ENCODE data around the gene CRACDL. TPM values are rescaled to one million over a fixed set of nuclear protein-coding genes. Genes with fewer than 3 reads are reported as not detected.

The CRACDL gene
- total RNA-seq, 6 experiments from 2014 or later = not detected

- peaks cover 17% of the 10 kb centered on the region for H3K27me3 Mint-ChIP-seq (ENCODE audit: insufficient read depth)
- no peak for TF ChIP-seq CTCF (IDR thresholded peaks at IDR 0.05)
These were observed 51.4 kb downstream of the CRACDL start for GRCh38 chr2:98884658-98885057.

DNA sequence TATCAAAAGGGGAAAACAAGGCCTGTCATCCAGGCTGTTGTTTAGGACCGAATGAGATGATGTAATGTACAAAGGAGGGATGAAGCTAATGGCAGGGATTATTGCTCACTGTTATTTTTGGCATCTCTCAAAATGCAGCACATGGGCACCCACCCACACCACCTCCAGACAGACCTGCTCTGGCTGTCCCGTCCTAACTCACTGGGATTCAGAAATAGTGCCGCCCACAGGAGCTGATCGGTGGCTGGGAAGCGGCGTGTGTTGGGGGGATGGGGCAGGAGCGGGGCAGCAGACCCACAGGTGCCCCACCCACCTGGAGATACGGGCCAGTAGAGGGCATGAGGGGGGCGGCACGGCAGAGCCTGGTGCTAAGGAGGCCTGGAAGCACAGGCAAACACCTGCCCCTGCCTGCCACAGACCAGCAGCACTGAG, 52.2 kb downstream of the CRACDL start:
- TF ChIP-seq CTCF (IDR thresholded peaks at IDR 0.05) = no peak
- DNase-seq = no peak
- H3K4me3 Mint-ChIP-seq = no peak overlapping the region
- peaks cover 23% of the 10 kb centered on the region for H3K27me3 Mint-ChIP-seq (ENCODE audit: insufficient read depth)
- no peak overlapping the region for H3K27ac Mint-ChIP-seq
- peaks cover 12% of the 10 kb centered on the region for H3K36me3 Mint-ChIP-seq (ENCODE audit: low read depth)
- no peaks in the 10 kb centered on the region for H3K4me1 Mint-ChIP-seq (ENCODE audit: low read depth)
- H3K9me3 Mint-ChIP-seq = peaks cover 18% of the 10 kb centered on the region

More at GRCh38 chr2:98884658-98885057, 51.4 kb downstream of the CRACDL start:
- no peaks in the 10 kb centered on the region for H3K4me1 Mint-ChIP-seq (ENCODE audit: low read depth)
- no peak for DNase-seq
- peaks cover 18% of the 10 kb centered on the region for H3K9me3 Mint-ChIP-seq
- H3K36me3 Mint-ChIP-seq (ENCODE audit: low read depth) = peaks cover 12% of the 10 kb centered on the region
- H3K27ac Mint-ChIP-seq = no peak overlapping the region
- H3K4me3 Mint-ChIP-seq = no peak overlapping the region

GRCh38 chr2:98882971-98883779, 52.9 kb downstream of the CRACDL start:
- no peak for TF ChIP-seq CTCF (IDR thresholded peaks at IDR 0.05)
- Mint-ChIP-seq H3K36me3 (ENCODE audit: low read depth) (peaks cover 12% of the 10 kb centered on the region), H3K27ac (no peak overlapping the region), H3K27me3 (ENCODE audit: insufficient read depth) (peaks cover 25% of the 10 kb centered on the region), H3K4me1 (ENCODE audit: low read depth) (no peaks in the 10 kb centered on the region), H3K9me3 (peaks cover 18% of the 10 kb centered on the region), H3K4me3 (no peak overlapping the region)
- DNase-seq = no peak

DNA sequence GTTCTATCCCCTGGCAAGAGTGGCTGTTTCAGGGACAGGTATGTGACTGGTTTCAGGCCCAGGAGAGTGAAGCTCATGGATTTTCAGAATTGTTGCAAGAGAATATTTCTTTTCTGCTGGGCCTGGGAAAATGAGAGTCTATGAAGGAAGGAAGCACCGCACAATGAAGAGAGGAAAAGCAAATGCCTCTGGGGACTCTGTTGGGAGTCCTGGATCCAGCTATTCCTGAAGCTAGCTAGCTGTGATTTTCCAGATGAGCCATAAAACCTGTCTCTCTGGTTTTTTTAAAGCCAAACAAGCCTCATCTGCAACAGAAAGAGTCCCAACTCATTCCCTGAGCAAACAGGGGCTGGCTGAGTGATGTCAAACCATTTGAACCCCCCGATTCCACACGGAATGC, 53.7 kb downstream of the CRACDL start:
- Mint-ChIP-seq H3K9me3 (peaks cover 12% of the 10 kb centered on the region), H3K36me3 (ENCODE audit: low read depth) (peaks cover 8% of the 10 kb centered on the region), H3K27me3 (ENCODE audit: insufficient read depth) (peaks cover 25% of the 10 kb centered on the region), H3K4me1 (ENCODE audit: low read depth) (no peaks in the 10 kb centered on the region), H3K27ac (no peak overlapping the region), H3K4me3 (no peak overlapping the region)
- no peak for DNase-seq
- TF ChIP-seq CTCF (IDR thresholded peaks at IDR 0.05) = no peak

DNA sequence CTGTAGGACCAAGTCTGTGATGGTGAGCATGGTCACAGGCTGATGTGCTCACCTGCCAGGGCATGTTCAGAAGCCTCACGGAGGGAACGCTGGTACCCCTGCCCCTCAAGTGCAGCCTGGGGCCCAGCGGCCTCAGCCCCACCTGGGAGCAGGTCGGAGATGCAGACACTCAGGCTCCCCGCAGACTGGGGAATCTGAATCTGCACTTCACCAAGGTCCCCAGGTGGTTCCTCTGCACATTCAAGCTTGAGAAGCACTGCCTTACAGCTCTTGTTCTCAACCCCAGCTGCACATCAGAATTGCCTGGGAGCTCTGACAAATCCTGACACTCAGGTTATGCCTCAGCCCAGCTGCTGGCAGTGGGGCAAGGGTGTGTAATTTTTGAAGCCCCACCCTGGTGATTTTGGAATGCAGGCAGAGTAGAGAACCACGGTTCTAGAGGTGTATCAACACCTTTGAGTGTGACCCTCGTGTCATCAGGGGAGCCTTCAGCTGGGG, 54.8 kb downstream of the CRACDL start:
- Mint-ChIP-seq H3K27ac (no peak overlapping the region), H3K36me3 (ENCODE audit: low read depth) (no peaks in the 10 kb centered on the region), H3K27me3 (ENCODE audit: insufficient read depth) (peaks cover 25% of the 10 kb centered on the region), H3K4me3 (no peak overlapping the region), H3K4me1 (ENCODE audit: low read depth) (no peaks in the 10 kb centered on the region), H3K9me3 (peaks cover 3% of the 10 kb centered on the region; the same call in 1 of the 2 replicates)
- DNase-seq = no peak
- no peak for TF ChIP-seq CTCF (IDR thresholded peaks at IDR 0.05)
